Urinary bladder (tissue), 4 donors: Measurements from ENCODE around the gene UNC5B. TPM values are rescaled to one million over a fixed set of nuclear protein-coding genes. Genes with fewer than 3 reads are reported as not detected.
"Not testable (repeated sequence)": the region's sequence is repeated elsewhere in the genome, so short reads cannot be mapped to it uniquely, and the experiment has no call there.

Source experiments
- DNase-seq: peaks from one replicate; pipeline ENCODE4 v3.0.0-alpha.2; 2015; ENCODE audit errors: extremely low spot score
- H3K27ac ChIP-seq: one replicate; pipeline ENCODE4 v1.5.1; 2013; ENCODE audit warnings: low read depth, mild to moderate bottlenecking, moderate library complexity
- H3K36me3 ChIP-seq: one replicate; pipeline ENCODE4 v1.6.1; 2013; ENCODE audit warnings: mild to moderate bottlenecking, moderate library complexity; ENCODE audit not compliant: insufficient read depth
- H3K4me1 ChIP-seq: one replicate; pipeline ENCODE4 v1.6.1; 2013; ENCODE audit warnings: mild to moderate bottlenecking, moderate library complexity; ENCODE audit not compliant: insufficient read depth
- H3K4me3 ChIP-seq: one replicate; pipeline ENCODE4 v1.5.1; 2013; ENCODE audit warnings: low read depth, low read length
- WGBS: extraction: QIAGEN DNeasy Blood & Tissue Kit; methylation state at CpG from one replicate; pipeline ENCODE4 v1.1.7; 2013; 5-methylcytosine and 5-hydroxymethylcytosine counted together
- polyA plus RNA-seq: library from polyadenylated mRNA; stranded (reverse); fragments of 200-250 nt; gene quantifications from one replicate; pipeline ENCODE4 v1.2.3, GENCODE V29; 2013
- total RNA-seq: library from RNA; depleted of rRNA; stranded (reverse); fragments of >200 nt; gene quantifications from one replicate; pipeline ENCODE4 v1.2.3, GENCODE V29; 2014
- donor health status: healthy with polysubstance abuse.
- donor health status: healthy.

Gene UNC5B
- total and polyA plus RNA-seq, 2 donors: 10.1 to 12.8 TPM

- Histone ChIP-seq H3K27ac (no peak overlapping the region), H3K4me1 (no peaks in the 10 kb centered on the region), H3K4me3 (no peak overlapping the region), H3K36me3 (no peaks in the 10 kb centered on the region)
- DNase-seq: no peak
- WGBS: 91% methylated on average over 13 of the region's 13 CpGs
Observed at GRCh38 chr10:71291528-71291900, 79.1 kb downstream of the UNC5B start.

GRCh38 chr10:71292624-71293445, 80.5 kb downstream of the UNC5B start:
- H3K4me1 ChIP-seq: no peaks in the 10 kb centered on the region
- 89% methylated on average over 10 of the region's 10 CpGs for WGBS
- no peak overlapping the region for H3K27ac ChIP-seq
- DNase-seq: no peak
- H3K36me3 ChIP-seq: no peaks in the 10 kb centered on the region
- H3K4me3 ChIP-seq: no peak overlapping the region

- DNase-seq: no peak
- Histone ChIP-seq H3K27ac (no peak overlapping the region), H3K4me3 (no peak overlapping the region), H3K36me3 (no peaks in the 10 kb centered on the region), H3K4me1 (no peaks in the 10 kb centered on the region)
- WGBS: 92% methylated on average over 19 of the region's 19 CpGs
Observed at GRCh38 chr10:71293446-71294084, 81.2 kb downstream of the UNC5B start.

- Histone ChIP-seq H3K36me3 (no peaks in the 10 kb centered on the region), H3K4me3 (no peak overlapping the region), H3K4me1 (no peaks in the 10 kb centered on the region), H3K27ac (no peak overlapping the region)
- WGBS: 89% methylated on average over 6 of the region's 6 CpGs
- no peak for DNase-seq
Observed at GRCh38 chr10:71294091-71294561, 81.8 kb downstream of the UNC5B start.

GRCh38 chr10:71294856-71295255, 82.5 kb downstream of the UNC5B start:
- DNase-seq: no peak
- Histone ChIP-seq H3K4me1 (no peaks in the 10 kb centered on the region), H3K4me3 (no peak overlapping the region), H3K27ac (no peak overlapping the region), H3K36me3 (no peaks in the 10 kb centered on the region)
- 90% methylated on average over 4 of the region's 4 CpGs for WGBS

GRCh38 chr10:71295641-71296040, 83.3 kb downstream of the UNC5B start:
- H3K27ac ChIP-seq: no peak overlapping the region
- H3K4me3 ChIP-seq: no peak overlapping the region
- no peaks in the 10 kb centered on the region for H3K36me3 ChIP-seq
- WGBS: 90% methylated on average over 9 of the region's 9 CpGs
- no peaks in the 10 kb centered on the region for H3K4me1 ChIP-seq
- no peak for DNase-seq

GRCh38 chr10:71296086-71296485, 83.7 kb downstream of the UNC5B start:
- DNase-seq: no peak
- Histone ChIP-seq H3K4me1 (no peaks in the 10 kb centered on the region), H3K36me3 (no peaks in the 10 kb centered on the region), H3K27ac (no peak overlapping the region), H3K4me3 (no peak overlapping the region)
- 65% methylated on average over 5 of the region's 5 CpGs for WGBS

GRCh38 chr10:71296811-71297210, 84.4 kb downstream of the UNC5B start:
- not testable (repeated sequence) for DNase-seq, H3K4me3 ChIP-seq, H3K4me1 ChIP-seq, H3K36me3 ChIP-seq, H3K27ac ChIP-seq
- 78% methylated on average over 11 of the region's 13 CpGs for WGBS

GRCh38 chr10:71297343-71297742, 85.0 kb downstream of the UNC5B start:
- DNase-seq: no peak
- Histone ChIP-seq H3K4me1 (no peaks in the 10 kb centered on the region), H3K27ac (no peak overlapping the region), H3K4me3 (no peak overlapping the region), H3K36me3 (no peaks in the 10 kb centered on the region)
- 81% methylated on average over 3 of the region's 3 CpGs for WGBS

- DNase-seq: no peak
- H3K4me1 ChIP-seq: no peaks in the 10 kb centered on the region
- WGBS: 89% methylated on average over 14 of the region's 14 CpGs
- H3K4me3 ChIP-seq: no peak overlapping the region
- H3K27ac ChIP-seq: no peak overlapping the region
- no peaks in the 10 kb centered on the region for H3K36me3 ChIP-seq
Observed at GRCh38 chr10:71299071-71299785, 86.9 kb downstream of the UNC5B start.

- no peak for DNase-seq
- H3K4me1 ChIP-seq: no peaks in the 10 kb centered on the region
- no peaks in the 10 kb centered on the region for H3K36me3 ChIP-seq
- no peak overlapping the region for H3K4me3 ChIP-seq
- WGBS: 86% methylated on average over 16 of the region's 16 CpGs
- H3K27ac ChIP-seq: no peak overlapping the region
Observed at GRCh38 chr10:71300555-71301370, 88.4 kb downstream of the UNC5B start.

- WGBS: 90% methylated on average over 12 of the region's 12 CpGs
- H3K36me3 ChIP-seq: no peaks in the 10 kb centered on the region
- H3K4me3 ChIP-seq: no peak overlapping the region
- no peak overlapping the region for H3K27ac ChIP-seq
- H3K4me1 ChIP-seq: no peaks in the 10 kb centered on the region
- no peak for DNase-seq
Observed at GRCh38 chr10:71301371-71301916, 89.1 kb downstream of the UNC5B start.

GRCh38 chr10:71302451-71302850, 90.1 kb downstream of the UNC5B start:
- H3K36me3 ChIP-seq: no peaks in the 10 kb centered on the region
- H3K4me1 ChIP-seq: no peaks in the 10 kb centered on the region
- no peak for DNase-seq
- no peak overlapping the region for H3K27ac ChIP-seq
- WGBS: 69% methylated on average over 4 of the region's 4 CpGs
- H3K4me3 ChIP-seq: no peak overlapping the region
